ENCODE data around the gene SLC47A1.
"Not testable (repeated sequence)": the region's sequence is repeated elsewhere in the genome, so short reads cannot be mapped to it uniquely, and the experiment has no call there.

SLC47A1 gene

DNA sequence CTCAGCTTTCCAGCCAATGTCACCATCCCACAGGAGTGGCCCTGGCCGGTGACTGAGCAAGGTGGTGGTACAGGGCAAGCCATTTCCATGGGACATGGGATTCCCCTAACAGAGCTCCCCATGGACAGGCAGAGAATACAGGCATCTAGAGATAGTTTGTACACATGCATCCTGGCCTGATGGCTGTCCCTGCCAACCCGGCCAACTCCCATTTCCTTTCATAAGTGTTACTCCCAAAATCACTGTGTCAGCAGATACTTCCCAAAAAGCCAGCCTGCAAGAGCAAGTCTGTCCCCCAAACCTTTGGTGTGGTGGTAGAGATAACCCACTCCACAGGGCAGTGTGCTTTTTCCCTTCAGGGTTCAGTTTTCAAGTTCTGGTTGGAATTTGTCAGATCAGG, 32.4 kb upstream of the SLC47A1 start:
- no peaks in the 10 kb centered on the region for H3K4me1 ChIP-seq (ENCODE audit: control insufficient read depth, insufficient read depth, low read length)
- no peaks in the 10 kb centered on the region for H3K36me3 ChIP-seq (ENCODE audit: control insufficient read depth in 2 of 2, insufficient read depth in 1 of 2, low read length in 2 of 2)
- ChIA-PET POLR2A (no interaction called here), CTCF (interaction anchor here (1.0 kb wide), 1 partner anchor 266 kb away, joined by 5 read pairs; no protein-coding TSS in a partner anchor)
- H3K4me3 ChIP-seq (ENCODE audit: low read depth, low read length): no peak overlapping the region
- H3K9me3 ChIP-seq (ENCODE audit: control insufficient read depth, insufficient read depth, low read depth, low read length): no peaks in the 10 kb centered on the region
- H3K27ac ChIP-seq (ENCODE audit: extremely low read depth, low read depth, low read length): no peak overlapping the region
- TF ChIP-seq ZNF558 (tag by site-specific recombination; IDR thresholded peaks at IDR 0.05) (no peak), ZNF292 (tag by site-specific recombination; IDR thresholded peaks at IDR 0.05; ENCODE audit: borderline replicate concordance, low read depth) (no peak), ZNF530 (tag by site-specific recombination; IDR thresholded peaks at IDR 0.05; ENCODE audit: low read depth) (no peak), ZNF837 (tag by site-specific recombination; IDR thresholded peaks at IDR 0.05) (no peak), WT1 (tag by site-specific recombination; IDR thresholded peaks at IDR 0.05) (no peak), ZNF521 (tag by site-specific recombination; IDR thresholded peaks at IDR 0.05) (no peak), ZNF394 (tag by site-specific recombination; IDR thresholded peaks at IDR 0.05; ENCODE audit: borderline replicate concordance) (no peak)

GRCh38 chr17:19502517-19502916, 31.1 kb upstream of the SLC47A1 start:
- H3K36me3 ChIP-seq (ENCODE audit: control insufficient read depth in 2 of 2, insufficient read depth in 1 of 2, low read length in 2 of 2): no peaks in the 10 kb centered on the region
- H3K4me1 ChIP-seq (ENCODE audit: control insufficient read depth, insufficient read depth, low read length): no peaks in the 10 kb centered on the region
- TF ChIP-seq ZNF48 (tag by site-specific recombination; IDR thresholded peaks at IDR 0.05) (no peak), ZBTB21 (tag by site-specific recombination; IDR thresholded peaks at IDR 0.05) (no peak), ZFHX2 (tag by site-specific recombination; conservative IDR thresholded peaks at IDR 0.05) (no peak), ZBTB49 (tag by site-specific recombination; IDR thresholded peaks at IDR 0.05; ENCODE audit: low read depth) (no peak), ZBTB44 (tag by site-specific recombination; IDR thresholded peaks at IDR 0.05) (no peak), ZNF302 (tag by site-specific recombination; IDR thresholded peaks at IDR 0.05; ENCODE audit: low read depth) (no peak), ZNF19 (tag by site-specific recombination; IDR thresholded peaks at IDR 0.05; ENCODE audit: low read depth) (no peak), ZNF292 (tag by site-specific recombination; IDR thresholded peaks at IDR 0.05; ENCODE audit: borderline replicate concordance, low read depth) (no peak), ZNF211 (tag by site-specific recombination; IDR thresholded peaks at IDR 0.05; ENCODE audit: low read depth) (no peak), MZF1 (tag by site-specific recombination; IDR thresholded peaks at IDR 0.05; ENCODE audit: borderline replicate concordance) (no peak), ZNF600 (tag by site-specific recombination; IDR thresholded peaks at IDR 0.05) (no peak)
- TF ChIP-seq, protein P1, sequence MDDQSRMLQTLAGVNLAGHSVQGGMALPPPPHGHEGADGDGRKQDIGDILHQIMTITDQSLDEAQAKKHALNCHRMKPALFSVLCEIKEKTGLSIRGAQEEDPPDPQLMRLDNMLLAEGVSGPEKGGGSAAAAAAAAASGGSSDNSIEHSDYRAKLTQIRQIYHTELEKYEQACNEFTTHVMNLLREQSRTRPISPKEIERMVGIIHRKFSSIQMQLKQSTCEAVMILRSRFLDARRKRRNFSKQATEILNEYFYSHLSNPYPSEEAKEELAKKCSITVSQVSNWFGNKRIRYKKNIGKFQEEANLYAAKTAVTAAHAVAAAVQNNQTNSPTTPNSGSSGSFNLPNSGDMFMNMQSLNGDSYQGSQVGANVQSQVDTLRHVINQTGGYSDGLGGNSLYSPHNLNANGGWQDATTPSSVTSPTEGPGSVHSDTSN (CRISPR knock-in tag; IDR thresholded peaks at IDR 0.05): no peak
- CTCF ChIA-PET: interaction anchor here (0.7 to 1.5 kb wide), 4 partner anchors 13 to 285 kb away, joined by 3 to 6 read pairs (median 3); partner anchors contain the start of gene B9D1
- no peak overlapping the region for H3K27ac ChIP-seq (ENCODE audit: extremely low read depth, low read depth, low read length)
- no peaks in the 10 kb centered on the region for H3K9me3 ChIP-seq (ENCODE audit: control insufficient read depth, insufficient read depth, low read depth, low read length)
- no peak overlapping the region for H3K4me3 ChIP-seq (ENCODE audit: low read depth, low read length)
- POLR2A ChIA-PET: no interaction called here

- POLR2A ChIA-PET; H3K4me1 ChIP-seq (ENCODE audit: control insufficient read depth, insufficient read depth, low read length); H3K27ac ChIP-seq (ENCODE audit: extremely low read depth, low read depth, low read length); H3K36me3 ChIP-seq (ENCODE audit: control insufficient read depth in 2 of 2, insufficient read depth in 1 of 2, low read length in 2 of 2); H3K4me3 ChIP-seq (ENCODE audit: low read depth, low read length); H3K9me3 ChIP-seq (ENCODE audit: control insufficient read depth, insufficient read depth, low read depth, low read length); CTCF ChIA-PET: not testable (repeated sequence)
These were observed 28.1 kb upstream of the SLC47A1 start for GRCh38 chr17:19505561-19505960.

All from HEK293 (cell line).